GM21737 (cell line): Measurements from ENCODE around the gene MXRA5.
"Not testable (repeated sequence)": the region's sequence is repeated elsewhere in the genome, so short reads cannot be mapped to it uniquely, and the experiment has no call there.

Source experiments
- ATAC-seq: cut with Tn5 transposase; IDR thresholded peaks from one replicate; pipeline ENCODE4 v1.9.1; 2021; ENCODE audit warnings: mild to moderate bottlenecking, moderate library complexity; ENCODE audit not compliant: unreplicated experiment

The MXRA5 gene

DNA sequence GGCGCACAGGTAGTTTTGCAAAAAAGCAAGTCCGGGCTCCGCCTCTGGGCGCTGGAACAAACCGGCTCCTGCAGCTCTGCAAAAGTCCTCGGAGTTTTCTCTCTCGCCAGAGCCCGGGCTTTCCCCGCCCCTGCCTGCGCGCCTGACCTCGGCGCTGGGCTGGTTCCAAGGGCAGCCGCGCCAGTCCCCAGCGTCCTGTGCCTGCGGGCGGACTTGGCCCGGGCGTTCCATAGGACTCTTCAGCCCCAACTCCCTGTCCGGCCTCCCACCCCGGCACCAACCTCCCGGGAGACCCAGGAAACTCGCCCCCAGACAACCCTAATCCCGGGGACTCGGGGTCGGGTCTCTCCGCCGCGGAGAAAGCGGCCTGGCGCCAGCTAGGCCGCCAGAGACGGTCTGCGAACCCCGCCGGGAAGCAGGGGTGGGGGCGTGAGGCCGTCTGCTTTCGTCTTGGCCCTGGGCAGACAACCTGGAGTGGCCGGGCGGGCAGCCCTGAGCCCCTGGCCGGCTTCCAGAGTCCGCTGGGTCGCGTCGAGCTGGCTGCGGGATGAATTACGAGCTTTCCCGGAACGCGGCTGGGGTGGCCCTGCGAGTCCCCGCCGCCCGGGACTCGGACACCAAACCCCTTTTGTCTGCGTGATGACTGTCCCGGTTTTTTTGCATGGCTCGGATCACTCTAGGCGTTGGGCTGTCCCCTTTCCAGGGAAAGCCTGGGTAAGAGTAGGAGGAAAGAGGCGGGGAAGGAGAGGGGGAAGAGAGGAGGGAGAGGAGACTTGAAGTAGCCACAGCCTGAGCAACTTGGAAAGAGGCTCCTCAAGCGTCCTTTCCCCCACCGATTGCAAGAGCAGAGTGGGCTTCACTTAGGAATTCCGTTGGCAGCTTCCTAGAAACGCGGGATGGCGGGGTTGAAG lies 916 bp downstream of the MXRA5 start:
- ATAC-seq = no peak

- ATAC-seq = not testable (repeated sequence)
These were observed 2.9 kb downstream of the MXRA5 start for GRCh38 chrX:3343569-3343968.

- ATAC-seq = no peak
These were observed 6.4 kb downstream of the MXRA5 start for GRCh38 chrX:3340016-3340415.

GRCh38 chrX:3326681-3327080 lies 19.8 kb downstream of the MXRA5 start:
- ATAC-seq = no peak

DNA sequence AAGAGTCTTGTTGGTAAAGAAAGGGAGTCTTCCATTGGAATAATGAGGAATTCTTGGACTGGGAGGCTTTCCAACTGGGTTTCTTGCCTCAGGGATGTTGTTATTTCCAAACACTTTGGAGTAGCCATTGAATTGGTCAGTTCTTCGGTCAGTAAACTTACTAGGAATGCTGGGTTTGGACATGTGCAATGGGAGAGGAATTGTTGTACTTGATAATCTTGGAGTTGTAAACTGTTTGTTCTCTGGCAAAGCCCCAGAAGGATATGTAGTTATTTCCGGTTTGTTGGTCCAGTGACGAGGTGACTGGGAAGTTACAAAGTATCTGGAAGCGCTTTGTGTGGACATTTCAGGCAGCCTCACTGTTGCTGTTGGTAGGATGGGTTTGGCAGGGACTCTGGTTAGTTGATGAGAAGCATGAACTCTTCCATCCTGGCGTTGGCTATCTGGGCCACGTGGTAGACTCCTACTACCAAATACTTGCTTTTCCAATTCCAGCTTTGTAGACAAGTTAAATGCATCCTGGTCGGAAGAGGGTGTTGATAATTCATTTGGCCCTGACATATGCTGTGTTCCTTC lies 25.9 kb downstream of the MXRA5 start:
- no peak for ATAC-seq

GRCh38 chrX:3317191-3317718 lies 29.2 kb downstream of the MXRA5 start:
- no peak for ATAC-seq

- ATAC-seq = no peak
These were observed 34.3 kb downstream of the MXRA5 start for GRCh38 chrX:3312109-3312508.

GRCh38 chrX:3307881-3308280 lies 38.6 kb downstream of the MXRA5 start:
- no peak for ATAC-seq

GRCh38 chrX:3299636-3300035 lies 46.8 kb downstream of the MXRA5 start:
- ATAC-seq = no peak

- ATAC-seq = no peak
These were observed 50.7 kb downstream of the MXRA5 start for GRCh38 chrX:3295731-3296130.

GRCh38 chrX:3293251-3293650 lies 53.2 kb downstream of the MXRA5 start:
- no peak for ATAC-seq

GRCh38 chrX:3290561-3290960 lies 55.9 kb downstream of the MXRA5 start:
- ATAC-seq = no peak

GRCh38 chrX:3286196-3286945 lies 60.1 kb downstream of the MXRA5 start:
- ATAC-seq = no peak

DNA sequence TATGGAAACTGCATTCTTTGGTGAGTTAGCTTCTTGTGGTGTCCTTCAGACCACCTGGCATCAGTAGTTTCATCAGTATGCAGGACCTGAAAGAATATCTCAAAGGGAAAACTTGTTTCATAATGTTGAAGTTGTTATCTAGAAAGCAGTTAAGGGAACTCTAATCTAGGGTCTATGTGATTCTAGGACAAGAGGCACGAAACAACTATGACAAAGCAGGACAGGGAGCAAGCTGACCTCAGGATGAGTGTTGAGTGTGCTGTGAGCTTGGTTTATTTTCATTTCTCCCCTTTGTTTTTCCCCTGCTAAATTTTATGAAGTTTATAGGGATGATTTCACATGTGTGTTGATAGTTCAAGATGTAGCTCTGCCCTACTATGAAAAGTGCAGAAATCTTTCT lies 65.7 kb downstream of the MXRA5 start:
- no peak for ATAC-seq

GRCh38 chrX:3273668-3274067 lies 72.8 kb downstream of the MXRA5 start:
- not testable (repeated sequence) for ATAC-seq

GRCh38 chrX:3271834-3272186 lies 74.6 kb downstream of the MXRA5 start:
- ATAC-seq = no peak

DNA sequence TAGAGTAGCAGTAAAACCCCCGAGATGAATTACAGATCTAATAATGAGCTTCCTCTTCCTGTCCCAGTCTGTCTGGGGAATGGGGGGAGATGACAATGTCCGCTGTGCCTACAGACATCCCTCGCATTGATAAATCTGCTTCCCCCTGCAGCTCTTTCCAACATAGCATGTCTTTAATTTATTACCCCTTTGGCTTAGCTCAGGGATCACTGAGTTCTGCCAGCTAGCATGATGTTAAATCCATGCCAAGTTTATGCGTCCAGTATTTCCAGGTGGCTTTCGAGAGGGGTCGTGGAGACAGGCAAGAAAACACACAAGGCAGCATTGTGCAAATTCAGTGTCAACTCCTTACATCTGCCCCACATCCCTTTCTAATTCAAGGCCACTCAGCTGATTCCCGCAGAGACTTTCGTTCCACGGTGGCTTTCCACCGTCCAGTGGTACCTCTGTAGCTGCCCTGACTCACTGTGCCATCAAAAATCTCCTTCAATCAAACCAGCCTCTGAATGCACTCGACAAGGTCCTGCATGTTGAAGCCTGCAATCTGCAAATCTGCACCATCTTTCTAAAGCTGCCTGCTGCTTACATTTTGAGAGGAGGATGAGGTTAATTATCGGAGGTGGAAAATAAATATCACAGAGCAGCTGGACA lies 75.1 kb downstream of the MXRA5 start:
- ATAC-seq = no peak

DNA sequence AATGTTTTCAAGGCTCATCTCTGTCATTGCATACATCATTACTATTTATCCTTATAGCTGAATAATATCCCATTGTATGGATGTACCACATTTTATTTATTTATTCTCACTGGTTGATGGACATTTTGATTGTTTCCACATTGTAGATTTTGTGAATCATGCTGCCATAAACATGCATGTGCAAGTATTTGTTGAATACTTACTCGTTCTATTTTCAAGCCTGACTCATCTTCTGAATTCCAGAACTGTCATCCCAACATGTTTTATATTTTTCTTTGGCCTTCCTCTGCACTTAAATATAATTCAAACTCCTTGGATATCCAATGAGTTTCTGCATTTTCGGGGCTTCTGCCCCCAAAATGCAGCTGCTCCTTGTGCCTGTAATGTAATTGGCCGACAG lies 77.6 kb downstream of the MXRA5 start:
- ATAC-seq = no peak

- ATAC-seq = no peak
These were observed 82.7 kb downstream of the MXRA5 start for GRCh38 chrX:3263681-3264126.

GRCh38 chrX:3262901-3263300 lies 83.6 kb downstream of the MXRA5 start:
- no peak for ATAC-seq
